Sciatic nerve (tissue), 2 donors: ENCODE data around the gene CNOT1. TPM values are rescaled to one million over a fixed set of nuclear protein-coding genes. Genes with fewer than 3 reads are reported as not detected.
A peak's percentile ranks its signal among the peaks of the same experiment; 100 is the strongest.
"Not testable (repeated sequence)": the region's sequence is repeated elsewhere in the genome, so short reads cannot be mapped to it uniquely, and the experiment has no call there.

ENCODE experiments used
- ATAC-seq: fragments of 200-7000 bp; cut with Tn5 transposase; one replicate; pipeline ENCODE4 v1.9.1; 2020; ENCODE audit warnings: mild to moderate bottlenecking, moderate library complexity
- DNase-seq: peaks from one replicate; pipeline ENCODE4 v3.0.0-alpha.2; 2020; ENCODE audit warnings: low spot score
- intact Hi-C: fragments of 100-400 bp; cut with DNase I; formaldehyde crosslinking; loops from one replicate; pipeline ENCODE4 v1.14.2; 2022
- total RNA-seq: library from RNA; stranded (reverse); fragmentation: NEBNext Ultra II Directional; extraction: Animal tissue kit (Norgen Biotek cat#: 25700); gene quantifications from one replicate; pipeline ENCODE4 v1.2.1, GENCODE V29; 2021
- donor health status: DM: no; HTN: no; CAD: no.
- donor health status: DM: no; HTN: no; CAD: no.

CNOT1 gene
- total RNA-seq, 1 donor from 2014 or later: 144 TPM

DNA sequence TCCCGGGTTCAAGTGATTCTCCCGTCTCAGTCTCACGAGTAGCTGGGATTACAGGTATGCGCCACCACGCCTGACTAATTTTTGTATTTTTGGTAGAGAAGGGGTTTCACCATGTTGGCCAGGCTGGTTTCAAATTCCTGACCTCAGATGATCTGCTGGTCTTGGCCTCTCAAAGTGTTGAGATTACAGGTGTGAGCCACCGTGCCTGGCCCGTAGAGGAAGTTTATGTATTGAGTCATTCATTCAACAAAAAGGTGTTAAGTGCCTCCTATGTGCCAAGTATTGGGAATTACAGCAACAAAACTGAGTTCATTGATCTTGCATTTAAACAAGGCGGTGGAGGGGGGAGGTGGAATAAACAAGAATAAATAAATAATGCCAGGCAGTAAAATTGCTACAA is 10.2 kb upstream of the CNOT1 start:
- ATAC-seq (no peak), DNase-seq (no peak)
- intact Hi-C loops: no loop called here

DNA sequence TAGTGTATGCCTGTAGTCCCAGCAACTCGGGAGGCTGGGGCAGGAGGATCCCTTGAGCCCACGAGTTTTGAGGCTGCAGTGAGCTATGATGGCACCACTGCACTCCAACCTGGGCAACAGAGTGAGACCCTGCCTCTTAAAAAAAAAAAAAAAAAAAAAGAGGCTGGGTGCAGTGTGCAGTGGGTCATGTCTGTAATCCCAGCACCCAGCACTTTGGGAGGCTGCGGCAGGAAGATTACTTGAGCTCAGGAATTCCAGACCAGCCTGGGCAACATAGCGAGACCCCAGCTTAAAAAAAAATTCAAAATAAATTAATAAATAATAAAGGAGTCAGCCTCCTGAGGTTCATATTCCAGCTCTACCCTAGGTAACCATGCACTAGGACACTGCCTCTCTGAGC is 9.6 kb upstream of the CNOT1 start:
- no peak for DNase-seq
- intact Hi-C loops: no loop called here
- ATAC-seq: no peak

GRCh38 chr16:58638148-58639036 is 8.8 kb upstream of the CNOT1 start:
- intact Hi-C loops: no loop called here
- ATAC-seq (peak; percentile 85), DNase-seq (no peak)

DNA sequence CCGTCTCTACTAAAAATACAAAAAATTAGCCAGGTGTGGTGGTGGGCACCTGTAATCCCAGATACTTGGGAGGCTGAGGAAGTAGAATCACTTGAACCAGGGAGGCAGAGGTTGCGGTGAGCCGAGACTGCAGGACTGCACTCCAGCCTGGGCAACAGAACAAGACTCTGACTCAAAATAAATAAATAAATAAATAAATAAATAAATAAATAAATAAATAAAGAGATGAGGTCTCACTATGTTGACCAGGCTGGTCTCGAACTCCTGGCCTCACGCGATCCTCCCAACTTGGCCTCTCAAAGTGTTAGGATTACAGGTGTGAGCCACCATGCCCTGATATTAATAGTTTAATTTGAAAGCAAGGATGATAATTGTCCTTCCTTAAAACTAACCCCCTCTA is 7.4 kb upstream of the CNOT1 start:
- intact Hi-C loops, DNase-seq, ATAC-seq: not testable (repeated sequence)

GRCh38 chr16:58636466-58636865 is 6.8 kb upstream of the CNOT1 start:
- DNase-seq (no peak), ATAC-seq (no peak)
- intact Hi-C loops: no loop called here

- intact Hi-C loops: no loop called here
- ATAC-seq (no peak), DNase-seq (no peak)
Observed at GRCh38 chr16:58635502-58635901, 5.9 kb upstream of the CNOT1 start.

DNA sequence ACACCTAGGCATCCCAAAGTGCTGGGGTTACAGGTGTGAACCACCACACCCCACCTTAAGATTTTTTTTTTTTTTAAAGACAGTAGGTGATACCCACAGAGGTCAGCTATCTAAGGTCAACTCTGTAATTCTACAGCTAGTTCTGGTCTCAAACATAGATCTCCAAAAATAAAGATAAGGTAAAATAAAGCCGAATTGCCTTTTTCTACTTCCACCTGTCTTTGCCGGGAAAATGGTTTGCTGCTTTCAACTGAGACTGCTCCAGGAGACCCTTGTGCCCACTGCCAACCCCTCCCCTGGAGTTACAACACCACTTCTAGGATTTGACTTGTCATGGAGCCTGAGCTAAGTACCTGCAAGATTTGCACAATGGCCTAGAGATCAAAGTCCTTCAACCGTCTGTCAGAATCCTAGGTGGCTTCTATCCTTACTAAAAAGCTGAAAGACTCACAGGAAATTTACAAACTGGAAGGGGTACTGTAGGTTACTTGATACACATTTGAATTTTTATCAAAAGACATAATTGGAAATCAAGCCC is 4.7 kb upstream of the CNOT1 start:
- intact Hi-C loops: no loop called here
- DNase-seq: no peak
- ATAC-seq: no peak

DNA sequence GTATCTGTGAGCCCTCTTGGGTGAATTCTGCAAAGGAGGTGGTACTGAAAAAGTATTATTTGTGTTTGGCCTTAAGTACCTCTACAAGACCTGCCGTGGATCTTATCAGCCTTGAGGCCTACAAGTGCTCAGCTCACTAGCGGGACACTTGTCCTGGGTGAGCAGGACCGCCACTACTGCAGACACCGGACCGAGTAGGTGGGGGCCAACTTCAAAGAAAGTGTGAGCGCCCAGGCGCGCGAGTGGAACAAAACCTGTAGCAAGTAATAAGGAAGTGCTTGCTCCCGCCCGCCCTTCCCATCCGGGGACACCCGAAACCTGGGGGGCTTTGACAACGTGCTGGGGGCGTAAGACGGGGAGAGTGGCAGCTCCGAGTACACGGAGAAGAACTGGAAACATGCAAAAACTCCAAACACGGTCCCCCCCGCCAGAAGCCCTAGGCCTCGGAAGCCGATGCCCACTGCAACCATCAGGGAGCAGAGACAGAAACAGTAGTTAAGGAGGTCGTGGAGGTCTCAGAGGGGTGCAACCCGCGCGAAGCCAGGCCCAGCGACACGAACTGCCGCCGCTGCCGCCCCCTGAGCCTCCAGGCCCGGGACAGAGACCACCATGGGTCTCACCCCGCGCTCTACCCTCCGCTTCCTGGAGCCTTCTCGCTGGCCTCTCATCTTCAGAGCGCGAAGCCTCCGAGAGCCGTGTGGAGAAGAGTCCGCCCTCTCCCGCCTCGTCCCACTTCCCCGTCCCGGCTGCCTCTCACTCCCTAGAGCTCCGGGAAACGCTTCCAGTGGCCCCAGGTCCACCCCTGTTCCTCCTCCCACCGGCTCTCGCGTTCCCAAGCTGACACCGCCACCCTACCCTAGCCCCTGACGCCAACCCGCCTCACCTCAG is 537 bp downstream of the CNOT1 start:
- intact Hi-C loops: no loop called here
- DNase-seq (peak; percentile 75), ATAC-seq (peak; percentile 33)

DNA sequence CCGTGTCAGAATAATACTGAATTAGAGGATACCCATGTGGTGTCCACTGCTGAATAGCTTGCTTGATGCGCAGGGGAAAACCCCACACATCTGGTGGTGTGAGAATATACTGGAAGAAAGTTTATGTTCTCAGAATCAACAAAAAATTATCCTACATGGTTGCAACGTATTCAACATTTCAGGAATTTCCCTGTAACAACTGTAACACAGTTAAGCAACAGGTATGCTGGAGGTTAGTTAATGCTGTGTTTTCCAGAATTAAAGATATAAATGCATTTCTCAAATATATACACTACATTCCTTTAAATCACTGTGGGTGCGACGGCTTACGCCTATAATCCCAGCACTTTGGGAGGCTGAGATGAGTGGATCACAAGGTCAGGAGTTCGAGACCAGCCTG is 5.4 kb downstream of the CNOT1 start:
- intact Hi-C loops: no loop called here
- ATAC-seq: no peak
- DNase-seq: no peak

DNA sequence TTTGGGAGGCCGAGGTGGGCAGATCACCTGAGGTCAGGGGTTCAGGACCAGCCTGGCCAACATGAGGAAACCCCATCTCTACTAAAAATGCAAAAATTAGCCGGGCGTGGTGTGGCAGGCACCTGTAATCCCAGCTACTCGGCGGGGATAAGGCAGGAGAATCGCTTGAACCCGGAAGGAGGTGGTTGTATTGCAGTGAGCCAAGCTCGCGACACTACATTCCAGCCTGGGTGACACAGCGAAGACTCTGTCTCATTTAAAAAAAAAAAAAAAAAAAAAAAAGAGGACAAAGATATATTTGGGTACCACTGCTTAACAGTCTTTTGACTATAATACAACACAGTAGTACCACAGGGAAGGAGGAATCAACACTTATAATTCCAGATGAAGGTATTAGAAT is 9.2 kb downstream of the CNOT1 start:
- no peak for DNase-seq
- intact Hi-C loops: no loop called here
- no peak for ATAC-seq

GRCh38 chr16:58615280-58615679 is 14.3 kb downstream of the CNOT1 start:
- DNase-seq (no peak), ATAC-seq (no peak)
- intact Hi-C loops: no loop called here

- no peak for DNase-seq
- ATAC-seq: no peak
- intact Hi-C loops: no loop called here
Observed at GRCh38 chr16:58614860-58615259, 14.8 kb downstream of the CNOT1 start.

DNA sequence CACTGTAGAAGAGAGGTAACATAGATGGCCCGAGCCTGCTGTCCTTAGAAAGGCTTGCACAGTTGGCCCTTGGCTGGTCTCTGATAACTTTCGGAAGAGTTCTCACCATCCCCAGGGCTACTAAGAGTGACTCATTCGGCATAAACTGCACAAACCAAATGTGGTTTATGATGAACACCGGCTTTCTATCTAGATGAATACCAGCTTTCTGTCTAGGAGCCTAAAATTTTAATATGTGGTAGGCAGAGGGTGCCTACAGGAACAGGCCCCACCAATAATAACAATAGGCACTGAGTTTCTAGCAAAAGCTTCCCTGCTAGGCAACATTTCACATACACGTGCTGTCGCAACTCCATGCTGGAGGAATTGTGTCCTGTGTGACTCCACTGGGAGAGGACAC is 15.4 kb downstream of the CNOT1 start:
- intact Hi-C loops: no loop called here
- DNase-seq: no peak
- no peak for ATAC-seq

GRCh38 chr16:58612965-58613364 is 16.7 kb downstream of the CNOT1 start:
- intact Hi-C loops, DNase-seq, ATAC-seq: not testable (repeated sequence)

DNA sequence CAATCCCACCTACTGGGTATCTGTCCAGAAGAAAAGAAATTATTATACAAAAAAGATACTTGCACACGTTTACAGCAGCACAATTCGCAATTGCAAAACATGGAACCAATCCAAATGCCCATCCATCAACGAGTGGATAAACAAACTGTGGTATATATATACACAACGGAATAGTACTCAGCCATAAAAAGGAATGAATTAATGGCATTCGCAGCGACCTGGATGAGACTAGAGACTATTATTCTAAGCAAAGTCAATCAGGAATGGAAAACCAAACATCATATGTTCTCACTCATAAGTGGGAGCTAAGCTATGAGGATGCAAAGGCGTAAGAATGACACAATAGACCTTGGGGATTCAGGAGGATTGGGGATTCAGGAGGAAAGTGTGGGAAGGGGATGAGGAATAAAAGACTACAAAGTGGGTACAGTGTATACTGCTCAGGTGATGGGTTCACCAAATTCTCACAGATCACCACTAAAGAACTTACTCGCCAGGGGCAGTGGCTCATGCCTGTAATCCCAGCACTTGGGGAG is 21.0 kb downstream of the CNOT1 start:
- intact Hi-C loops: no loop called here
- ATAC-seq (no peak), DNase-seq (no peak)

DNA sequence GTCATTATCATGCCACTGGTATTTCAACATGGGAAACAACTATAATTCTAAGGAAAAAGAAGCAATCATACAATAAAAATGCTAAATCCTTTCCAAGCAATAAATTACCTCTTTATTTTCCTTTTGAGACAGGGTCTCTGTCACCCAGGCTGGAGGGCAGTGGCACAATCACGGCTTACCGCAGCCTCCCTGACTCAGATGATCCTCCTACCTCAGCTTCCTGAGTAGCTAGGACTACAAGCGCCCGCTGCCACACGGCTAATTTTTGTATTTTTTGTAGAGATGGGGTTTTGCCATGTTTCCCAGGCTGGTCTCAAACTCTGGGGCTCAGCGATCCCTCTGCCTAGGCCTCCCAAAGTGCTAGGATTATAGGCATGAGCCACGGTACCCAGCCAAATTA is 24.1 kb downstream of the CNOT1 start:
- ATAC-seq (no peak), DNase-seq (no peak)
- intact Hi-C loops: no loop called here

DNA sequence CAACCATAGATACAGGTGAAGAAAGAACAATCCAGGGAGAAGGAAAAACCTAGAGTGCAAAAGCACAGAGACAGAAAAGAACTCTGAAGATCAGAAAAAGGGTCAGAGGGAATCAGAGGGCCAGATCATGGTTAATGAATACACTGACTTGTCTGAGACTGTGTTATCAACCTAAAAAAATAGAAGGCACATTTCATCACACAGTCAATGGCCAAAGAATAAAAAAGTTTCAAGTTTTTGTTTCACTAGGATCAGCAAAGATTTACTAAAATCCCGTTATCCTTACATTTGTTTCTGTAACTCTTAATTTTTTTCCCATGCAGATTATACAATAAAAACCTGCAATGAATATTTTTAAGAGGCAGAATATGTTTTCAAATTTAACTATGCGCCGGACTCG is 38.5 kb downstream of the CNOT1 start:
- no peak for DNase-seq
- intact Hi-C loops: no loop called here

DNA sequence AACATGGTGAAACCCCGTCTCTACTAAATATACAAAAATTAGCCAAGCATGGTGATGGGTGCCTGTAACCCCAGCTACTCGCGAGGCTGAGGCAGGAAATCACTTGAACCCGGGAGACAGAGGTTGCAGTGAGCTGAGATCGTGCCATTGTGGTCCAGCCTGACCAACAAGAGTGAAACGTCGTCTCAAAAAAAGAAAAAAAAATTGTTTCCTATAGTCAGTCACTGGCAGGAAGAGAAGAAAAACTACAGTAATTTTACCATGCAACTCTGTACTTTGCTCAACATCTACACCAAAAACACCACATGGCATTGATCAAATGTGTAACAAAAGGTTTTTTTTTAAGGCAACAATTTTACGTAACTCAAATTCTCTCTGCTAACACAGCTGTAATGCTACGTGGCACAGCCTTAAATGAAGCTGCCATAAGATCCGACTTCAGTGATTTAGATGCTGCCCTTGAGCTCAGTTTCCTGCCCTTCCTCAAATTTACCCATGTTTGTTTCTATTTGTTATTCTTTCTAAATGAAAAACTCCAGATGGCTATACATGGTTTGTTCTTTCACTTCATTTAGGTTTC is 40.2 kb downstream of the CNOT1 start:
- ATAC-seq: no peak
- intact Hi-C loops: no loop called here
- DNase-seq: no peak

More for the DNA sequence above, 38.5 kb downstream of the CNOT1 start:
- no peak for ATAC-seq

DNA sequence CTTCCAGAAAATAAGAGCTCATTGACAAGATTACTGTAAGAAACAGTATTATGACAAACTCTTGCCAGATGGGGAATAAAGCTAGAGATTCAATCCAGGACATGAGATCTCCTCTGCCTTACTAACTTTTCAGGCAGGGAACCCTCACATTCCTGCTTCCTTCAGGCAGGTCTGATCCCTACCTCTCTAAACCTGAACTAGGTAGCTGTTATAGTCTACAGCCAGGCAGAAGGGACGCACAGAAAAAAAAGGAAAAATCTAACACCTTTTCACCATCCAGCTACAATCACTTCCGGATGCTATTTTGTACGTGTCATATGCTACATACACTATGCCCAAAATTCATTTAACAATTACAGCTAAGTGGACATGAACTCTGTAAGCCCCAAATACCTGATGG is 41.2 kb downstream of the CNOT1 start:
- no peak for ATAC-seq
- intact Hi-C loops: no loop called here

More for the DNA sequence above, 41.2 kb downstream of the CNOT1 start:
- no peak for DNase-seq
